Measurements from ENCODE around the gene LCOR.
A peak's percentile ranks its signal among the peaks of the same experiment; 100 is the strongest.

The LCOR gene

GRCh38 chr10:97017474-97017903, 185.4 kb downstream of the LCOR start:
- DNase-seq (ENCODE audit: low read depth), result no peak
- H3K4me3 ChIP-seq (ENCODE audit: low read length), result no peak overlapping the region
- TF ChIP-seq, protein P1, sequence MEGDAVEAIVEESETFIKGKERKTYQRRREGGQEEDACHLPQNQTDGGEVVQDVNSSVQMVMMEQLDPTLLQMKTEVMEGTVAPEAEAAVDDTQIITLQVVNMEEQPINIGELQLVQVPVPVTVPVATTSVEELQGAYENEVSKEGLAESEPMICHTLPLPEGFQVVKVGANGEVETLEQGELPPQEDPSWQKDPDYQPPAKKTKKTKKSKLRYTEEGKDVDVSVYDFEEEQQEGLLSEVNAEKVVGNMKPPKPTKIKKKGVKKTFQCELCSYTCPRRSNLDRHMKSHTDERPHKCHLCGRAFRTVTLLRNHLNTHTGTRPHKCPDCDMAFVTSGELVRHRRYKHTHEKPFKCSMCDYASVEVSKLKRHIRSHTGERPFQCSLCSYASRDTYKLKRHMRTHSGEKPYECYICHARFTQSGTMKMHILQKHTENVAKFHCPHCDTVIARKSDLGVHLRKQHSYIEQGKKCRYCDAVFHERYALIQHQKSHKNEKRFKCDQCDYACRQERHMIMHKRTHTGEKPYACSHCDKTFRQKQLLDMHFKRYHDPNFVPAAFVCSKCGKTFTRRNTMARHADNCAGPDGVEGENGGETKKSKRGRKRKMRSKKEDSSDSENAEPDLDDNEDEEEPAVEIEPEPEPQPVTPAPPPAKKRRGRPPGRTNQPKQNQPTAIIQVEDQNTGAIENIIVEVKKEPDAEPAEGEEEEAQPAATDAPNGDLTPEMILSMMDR (conservative IDR thresholded peaks at IDR 0.05; ENCODE audit: low read length), result no peak

DNA sequence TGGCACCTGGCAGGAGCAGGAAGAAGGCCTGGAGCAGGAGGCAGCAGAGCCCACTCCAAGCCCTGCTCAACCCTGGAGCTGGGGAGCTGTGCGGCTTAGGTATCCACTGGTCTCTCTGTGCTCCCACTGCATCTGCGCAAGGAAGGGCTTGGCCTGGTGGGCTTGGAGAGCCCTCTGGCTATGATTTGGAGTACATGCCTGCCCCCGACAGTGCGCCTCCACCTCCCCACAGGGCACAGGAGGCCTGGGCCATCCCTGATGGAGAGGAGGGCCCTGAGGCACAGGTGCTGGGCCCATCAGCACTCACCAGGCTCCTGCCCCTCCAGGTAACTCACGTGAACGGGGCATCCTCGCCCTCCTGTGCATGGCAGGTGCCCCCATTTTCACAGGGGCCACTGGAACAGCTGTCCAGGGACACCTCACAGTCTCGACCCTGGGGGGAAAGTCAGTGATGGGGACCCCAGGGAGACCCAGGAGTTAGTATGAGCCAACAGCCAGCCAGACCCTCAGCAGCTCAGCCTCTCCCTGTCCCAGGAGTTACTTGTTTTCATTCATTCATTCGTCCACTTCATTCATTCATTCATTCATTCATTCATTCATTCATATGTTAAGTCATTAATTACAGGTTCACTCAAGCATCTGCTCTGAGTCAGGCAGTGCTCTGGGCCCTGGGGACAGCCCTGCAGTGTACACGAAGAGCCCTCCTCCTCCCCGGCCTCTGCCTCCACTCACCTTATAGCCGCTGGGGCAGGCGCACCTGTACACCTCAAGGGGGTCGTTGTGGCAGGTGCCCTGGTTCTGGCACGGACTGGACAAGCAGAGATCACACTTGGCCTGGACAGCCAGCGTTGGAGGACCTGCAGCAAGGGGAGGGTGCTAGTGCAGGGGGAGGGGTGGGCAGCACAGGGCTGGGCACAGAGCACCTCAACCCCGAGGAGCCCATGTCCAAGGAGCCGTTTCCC, 186.4 kb downstream of the LCOR start:
- H3K4me3 ChIP-seq (ENCODE audit: low read length), result no peak overlapping the region
- DNase-seq (ENCODE audit: low read depth), result no peak
- TF ChIP-seq, protein P1 (conservative IDR thresholded peaks at IDR 0.05; ENCODE audit: low read length), result no peak

DNA sequence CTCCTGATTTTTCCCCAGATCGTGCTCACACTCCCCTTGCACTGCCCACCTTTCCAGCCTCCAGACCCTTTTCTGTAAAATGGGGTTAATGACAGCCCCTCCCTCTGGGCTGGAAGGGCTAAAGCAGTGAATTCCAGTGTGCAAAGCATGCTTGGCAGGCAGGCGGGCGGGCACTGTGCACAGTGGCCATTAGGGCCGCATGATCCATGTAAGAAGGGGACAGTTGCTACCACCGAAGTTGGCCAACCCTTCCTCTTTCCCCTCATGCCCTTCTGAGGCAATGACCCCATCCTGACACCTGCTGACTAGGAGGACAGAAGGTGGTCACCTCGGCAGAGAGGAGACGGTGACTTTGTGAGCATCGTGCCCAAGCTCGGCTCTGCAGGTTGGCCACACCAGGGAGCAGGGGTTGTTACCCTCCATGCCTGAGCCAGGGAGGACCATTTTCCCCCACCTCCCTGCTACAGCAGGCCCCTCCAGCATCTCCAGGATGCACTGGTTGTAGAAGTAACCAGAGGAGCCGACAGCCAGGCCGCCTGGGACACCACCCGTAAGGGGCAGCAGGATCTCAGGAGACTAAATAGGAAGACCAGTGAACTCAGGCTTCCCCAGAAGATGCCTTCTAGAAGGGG, 187.2 kb downstream of the LCOR start:
- TF ChIP-seq, protein P1 (conservative IDR thresholded peaks at IDR 0.05; ENCODE audit: low read length), result no peak
- DNase-seq (ENCODE audit: low read depth), result no peak
- no peak overlapping the region for H3K4me3 ChIP-seq (ENCODE audit: low read length)

DNA sequence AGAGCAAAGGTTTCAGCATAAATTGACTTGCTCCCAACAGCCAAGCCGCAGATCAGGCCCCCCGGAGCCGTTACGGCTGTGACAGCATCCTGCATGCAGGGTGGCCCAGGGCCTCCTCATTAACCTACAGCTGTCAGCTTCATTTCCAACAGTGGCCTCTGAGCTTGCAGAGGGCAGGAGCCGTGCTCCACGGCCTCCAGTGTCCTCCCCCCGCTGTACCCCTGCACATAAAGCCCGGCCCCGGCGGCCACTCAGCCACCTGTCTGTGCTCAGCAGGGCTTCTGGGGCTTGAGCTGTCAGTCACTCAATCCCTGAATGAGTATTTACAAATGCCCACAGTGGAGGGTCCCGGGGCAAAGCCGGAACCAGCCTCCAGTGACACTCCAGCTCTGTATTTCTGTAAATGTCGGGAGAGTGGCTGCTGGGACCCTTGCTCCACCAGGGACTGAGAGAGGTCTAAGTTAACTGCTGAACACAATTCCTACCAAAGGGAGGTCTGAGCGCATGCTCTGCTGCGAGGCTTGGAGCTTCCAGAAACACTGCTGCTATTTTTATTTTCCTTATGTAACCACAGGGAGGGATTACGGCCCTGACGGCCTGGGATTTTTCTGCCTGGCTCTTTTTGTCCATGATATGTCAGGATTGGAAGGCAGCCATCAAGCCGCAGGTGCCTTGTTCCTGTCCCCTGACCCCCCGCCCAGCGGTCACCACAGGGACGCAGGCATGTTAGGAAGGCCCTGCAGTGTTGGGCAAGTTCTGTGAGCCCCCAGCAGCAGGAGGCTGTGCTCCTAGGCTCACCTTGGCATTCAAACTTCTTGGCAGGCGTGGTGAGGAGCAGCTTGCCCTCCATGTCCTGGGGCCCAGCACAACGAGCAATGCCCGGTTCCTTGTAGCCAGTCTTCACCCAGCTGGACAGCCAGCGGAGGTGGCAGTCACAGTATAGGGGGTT, 188.6 kb downstream of the LCOR start:
- TF ChIP-seq, protein P1 (conservative IDR thresholded peaks at IDR 0.05; ENCODE audit: low read length), result no peak
- peak; percentile 11 for DNase-seq (ENCODE audit: low read depth)
- H3K4me3 ChIP-seq (ENCODE audit: low read length), result no peak overlapping the region

GRCh38 chr10:97022616-97023015, 190.5 kb downstream of the LCOR start:
- DNase-seq (ENCODE audit: low read depth), result no peak
- TF ChIP-seq, protein P1 (conservative IDR thresholded peaks at IDR 0.05; ENCODE audit: low read length), result no peak
- H3K4me3 ChIP-seq (ENCODE audit: low read length), result no peak overlapping the region

GRCh38 chr10:97023401-97024167, 191.5 kb downstream of the LCOR start:
- H3K4me3 ChIP-seq (ENCODE audit: low read length), result no peak overlapping the region
- TF ChIP-seq, protein P1 (conservative IDR thresholded peaks at IDR 0.05; ENCODE audit: low read length), result no peak
- no peak for DNase-seq (ENCODE audit: low read depth)
